Stimulated activated naive CD4-positive, alpha-beta T cell (primary cell): ENCODE measurements around the gene PGP.
A peak's percentile ranks its signal among the peaks of the same experiment; 100 is the strongest.

Experiments used
- DNase-seq, 6 experiments: peaks; one replicate each; lab custom pipeline; 2025; lab: John Stamatoyannopoulos, UW

Gene PGP

DNA sequence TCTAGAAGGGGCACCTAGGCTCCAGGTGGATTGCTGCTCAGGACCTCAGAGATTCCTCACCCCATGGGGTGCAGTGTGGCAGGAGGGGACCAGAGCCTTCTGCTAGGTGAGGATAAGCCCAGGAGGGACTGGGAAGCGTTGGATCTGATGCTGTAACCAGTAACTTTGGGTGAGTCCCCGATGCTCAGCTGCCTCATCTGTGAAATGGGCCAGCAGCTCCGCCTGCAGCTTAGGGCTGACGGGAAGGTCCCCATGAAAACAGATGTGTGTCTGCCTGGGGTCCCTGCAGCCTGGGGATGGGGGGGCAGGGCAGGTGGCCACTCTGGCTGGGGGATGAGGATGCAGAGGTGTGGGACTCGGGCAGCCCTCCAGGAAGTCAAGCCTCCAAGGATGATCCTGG, 15.5 kb downstream of the PGP start:
- DNase-seq = no peak

GRCh38 chr16:2198283-2198682, 16.4 kb downstream of the PGP start:
- DNase-seq = no peak

- DNase-seq = no peak
These were observed 16.9 kb downstream of the PGP start for GRCh38 chr16:2197765-2198164.

- DNase-seq = no peak
These were observed 17.6 kb downstream of the PGP start for GRCh38 chr16:2196981-2197511.

GRCh38 chr16:2196162-2196980, 18.3 kb downstream of the PGP start, which contains the start of gene CASKIN1:
Gene CASKIN1 (minus strand): TSS chr16:2196605. CDS start chr16:2196432, 173 bp downstream.
- DNase-seq = peak in 1 of 6 experiments; percentile 18

DNA sequence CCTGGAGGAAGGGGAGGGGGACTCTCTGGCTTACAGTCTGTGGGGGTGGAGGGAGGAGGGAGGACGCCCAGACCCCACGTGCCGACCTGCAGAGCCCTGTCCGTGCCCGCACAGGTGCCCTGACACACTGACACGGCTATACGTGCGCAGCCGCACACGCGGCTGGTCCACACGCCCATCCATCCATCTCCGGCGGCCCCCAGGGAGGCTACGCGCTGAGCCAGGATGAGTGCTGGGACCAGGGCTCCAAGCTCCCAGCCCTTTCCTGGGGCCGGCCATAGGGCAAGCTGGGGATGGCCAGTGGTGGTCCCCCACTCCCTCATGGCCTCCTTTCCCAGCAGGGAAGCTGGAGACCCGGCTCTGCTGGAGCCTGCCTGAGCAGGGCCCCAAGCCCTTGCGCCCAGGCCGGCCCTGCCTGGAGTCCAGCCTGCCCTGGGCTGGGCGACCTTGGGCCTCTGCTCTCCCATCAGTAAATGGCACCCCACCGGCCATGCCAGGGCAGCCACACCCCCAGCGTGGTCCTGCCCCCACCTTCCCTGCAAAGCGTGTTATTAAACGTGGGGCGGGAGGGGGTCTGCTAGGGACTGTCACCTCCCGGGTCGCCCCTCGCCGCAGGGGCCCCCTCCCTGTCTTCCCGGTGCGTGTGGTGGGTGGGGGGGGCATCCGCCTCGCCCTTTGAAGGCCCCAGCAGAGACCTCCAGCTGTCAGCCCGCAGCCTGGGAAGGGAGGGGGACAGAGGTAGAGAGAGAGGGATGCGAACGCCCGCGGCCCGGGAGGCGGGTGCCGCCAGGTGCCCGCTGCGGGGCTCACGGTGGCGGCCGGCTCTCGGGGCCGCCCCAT, 19.1 kb downstream of the PGP start:
- DNase-seq = peak in 1 of 6 experiments; percentile 39

- DNase-seq = peak; percentile 28 to 60 (median 34)
These were observed 19.8 kb downstream of the PGP start for GRCh38 chr16:2194852-2195321.

DNA sequence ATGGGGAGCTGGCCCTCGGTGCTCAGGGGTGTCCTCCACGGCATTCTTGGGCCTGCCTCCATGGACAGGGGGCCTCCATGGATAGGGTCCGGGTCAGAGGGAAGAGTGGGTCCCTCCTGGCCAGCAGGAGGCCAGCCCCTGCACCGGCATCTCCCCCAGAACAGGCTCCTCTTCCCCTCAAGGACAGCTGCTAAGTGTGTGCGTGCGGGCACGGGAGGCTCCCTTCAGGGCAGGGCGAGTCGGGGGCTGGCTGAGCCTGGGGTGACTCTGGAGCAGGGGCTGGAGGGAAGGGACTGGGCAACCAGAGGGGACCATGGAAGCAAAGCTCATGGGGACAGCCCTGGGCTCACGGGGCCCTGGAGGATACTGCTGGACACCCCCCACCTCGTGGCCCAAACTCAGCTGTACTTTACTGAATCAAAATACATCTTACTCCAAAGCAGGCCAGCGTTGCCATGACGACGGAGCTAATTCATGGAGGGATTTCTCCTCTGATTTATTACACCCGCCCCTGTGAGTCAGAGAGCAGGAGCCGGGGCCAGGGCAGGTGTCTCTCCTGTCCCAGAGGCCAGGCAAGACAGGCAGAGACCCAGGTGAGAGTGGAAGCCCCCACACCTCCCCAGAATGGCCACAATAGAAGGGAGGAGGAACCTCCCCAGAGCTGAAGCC, 20.3 kb downstream of the PGP start:
- no peak for DNase-seq

DNA sequence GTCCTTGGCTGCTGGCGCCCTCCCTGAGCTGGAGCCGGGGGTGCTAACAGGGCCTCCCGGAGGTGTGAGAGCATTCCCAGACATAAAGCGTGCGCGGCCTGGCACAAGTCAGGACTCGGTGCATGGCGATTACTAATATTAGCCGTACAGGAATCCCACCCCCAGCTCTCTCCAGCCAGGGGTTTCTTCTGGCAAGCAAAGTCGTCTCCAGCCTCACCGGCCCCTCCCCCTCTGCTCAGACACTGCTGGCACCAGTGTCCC, 23.3 kb downstream of the PGP start:
- no peak for DNase-seq

DNA sequence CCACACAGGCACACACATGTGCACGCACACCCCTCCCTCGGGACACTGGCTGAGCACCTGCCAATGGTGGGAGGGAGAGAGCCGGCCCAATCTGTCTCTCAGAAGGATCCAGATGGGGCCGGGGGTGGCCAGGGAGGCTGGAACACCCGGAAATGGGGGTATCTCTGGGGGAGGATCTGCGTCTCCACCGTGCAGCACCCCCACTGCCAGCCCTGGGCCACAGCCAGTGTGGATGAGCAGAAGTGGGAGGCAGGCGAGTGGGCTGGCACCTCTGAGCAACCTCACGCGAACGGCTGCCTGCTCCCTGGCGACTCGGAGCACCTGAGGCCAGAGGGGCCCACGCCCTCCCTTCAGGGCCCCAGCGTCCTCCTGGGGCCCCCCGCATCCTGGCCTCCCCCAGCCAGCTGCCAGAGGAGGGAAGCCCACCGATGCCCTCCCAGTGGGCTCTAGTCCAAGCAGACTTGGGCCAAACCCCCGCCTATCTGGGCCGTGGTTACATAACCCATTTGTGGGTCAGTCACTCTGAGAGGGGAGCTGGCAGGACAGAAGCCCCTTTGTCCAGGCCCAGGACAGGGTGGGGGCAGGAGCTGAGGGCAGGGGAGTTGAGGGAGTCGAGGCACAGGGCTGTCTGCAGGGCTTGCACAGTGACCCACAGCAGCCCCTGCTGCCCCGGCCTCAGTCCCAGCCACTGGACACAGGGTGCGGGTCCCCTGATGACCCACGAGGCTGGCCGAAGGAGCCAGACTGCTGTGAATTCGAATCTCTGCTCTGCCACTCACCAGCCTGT, 23.8 kb downstream of the PGP start:
- DNase-seq = no peak

DNA sequence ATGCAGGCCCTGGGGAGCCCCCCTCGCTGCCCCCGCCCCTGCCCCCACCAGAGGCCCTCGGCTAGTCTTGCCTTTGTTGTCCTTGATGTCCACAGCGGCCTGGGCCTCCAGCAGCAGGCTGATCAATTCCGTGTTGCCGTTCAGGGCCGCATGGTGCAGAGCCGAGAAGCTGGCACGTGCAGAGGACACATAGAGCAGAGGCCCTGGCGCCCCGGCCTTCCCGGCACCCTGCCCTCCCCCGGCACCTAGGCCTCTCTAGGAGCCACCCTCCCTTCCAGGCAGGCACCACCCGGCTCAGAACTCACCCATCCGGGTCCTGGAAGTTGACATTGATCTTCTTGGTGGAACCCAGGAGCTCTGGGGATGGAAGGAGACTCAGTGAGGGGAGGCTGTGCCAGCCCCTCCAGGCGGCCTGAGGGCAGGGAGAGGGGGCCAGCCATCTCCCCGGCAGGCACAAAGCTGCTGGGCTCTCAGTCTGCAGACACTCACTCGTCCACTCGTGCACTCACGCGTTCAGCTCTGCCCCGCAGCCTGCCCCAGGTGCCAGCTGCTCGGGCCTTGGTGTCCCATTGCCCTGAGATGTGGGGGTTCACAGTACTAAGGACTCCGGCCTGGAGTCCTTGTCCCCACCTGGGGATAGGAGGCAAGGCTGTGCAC, 24.5 kb downstream of the PGP start:
- DNase-seq = no peak

DNA sequence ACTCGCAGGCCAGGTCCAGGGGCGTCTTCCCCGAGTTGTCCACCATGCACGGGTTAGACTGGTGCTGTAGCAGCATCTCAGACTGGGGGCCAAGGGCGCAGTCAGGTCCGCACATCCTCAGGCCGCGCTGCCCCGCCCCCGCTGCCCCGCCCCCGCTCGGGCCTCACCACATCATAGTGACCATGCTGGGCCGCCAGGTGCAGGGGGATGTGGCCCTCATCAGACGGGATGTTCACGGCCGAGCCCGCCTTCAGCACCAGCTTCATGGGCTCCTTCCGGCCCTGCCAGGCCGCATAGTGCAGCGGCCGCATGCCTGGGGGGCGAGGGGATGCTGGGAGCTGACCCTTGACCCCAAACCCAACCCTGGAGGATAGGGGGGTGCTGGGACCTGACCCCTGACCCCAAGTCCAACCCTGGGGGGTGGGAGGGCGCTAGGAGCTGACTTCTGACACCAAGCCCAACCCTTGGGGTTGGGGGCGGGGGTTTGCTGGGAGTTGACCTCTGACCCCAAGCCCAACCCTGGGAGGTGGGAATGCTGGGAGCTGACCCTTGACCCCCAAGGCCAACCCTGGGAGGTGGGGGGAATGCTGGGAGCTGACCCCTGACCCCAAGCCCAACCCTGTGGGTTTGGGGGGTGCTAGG, 25.3 kb downstream of the PGP start:
- DNase-seq = no peak

DNA sequence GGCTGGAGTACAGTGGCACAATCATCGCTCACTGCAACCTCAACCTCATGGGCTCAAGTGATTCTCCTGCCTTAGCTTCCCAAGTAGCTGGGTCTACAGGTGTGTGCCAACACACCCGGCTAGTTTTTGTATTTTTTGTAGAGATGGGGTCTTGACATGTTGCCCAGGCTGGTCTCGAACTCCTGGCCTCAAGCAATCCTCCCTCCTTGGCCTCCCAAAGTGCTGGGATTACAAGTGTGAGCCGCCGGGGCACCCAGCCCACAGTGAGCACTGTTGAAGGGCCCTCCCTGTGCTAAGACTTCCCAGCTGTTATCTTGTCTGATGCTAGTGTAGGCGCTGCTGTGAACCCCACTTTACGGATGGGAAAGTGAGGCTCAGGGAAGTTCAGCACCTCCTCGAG, 26.2 kb downstream of the PGP start:
- no peak for DNase-seq

GRCh38 chr16:2187212-2187611, 27.4 kb downstream of the PGP start:
- DNase-seq = no peak

GRCh38 chr16:2186505-2186904, 28.1 kb downstream of the PGP start:
- no peak for DNase-seq

- DNase-seq = no peak
These were observed 28.6 kb downstream of the PGP start for GRCh38 chr16:2186064-2186463.

- no peak for DNase-seq
These were observed 29.7 kb downstream of the PGP start for GRCh38 chr16:2184962-2185361.

DNA sequence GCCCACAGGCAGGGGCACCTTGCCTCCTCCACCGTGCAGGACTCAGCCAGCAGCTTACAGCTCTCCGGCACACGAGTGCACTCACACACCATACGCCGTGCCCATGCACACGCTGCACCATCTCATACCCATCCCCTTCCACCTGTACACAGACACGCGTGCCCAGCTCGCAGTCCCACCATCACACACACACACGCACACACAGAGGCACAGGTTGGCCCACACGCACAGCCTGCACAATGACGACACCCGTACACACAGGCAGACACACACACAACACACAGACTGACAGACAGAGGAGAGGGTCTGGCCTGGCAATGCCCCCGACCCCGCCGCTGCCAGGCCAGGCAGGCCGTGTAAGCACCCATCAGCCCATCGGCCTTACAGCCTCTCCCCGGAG, 30.3 kb downstream of the PGP start:
- DNase-seq = no peak

DNA sequence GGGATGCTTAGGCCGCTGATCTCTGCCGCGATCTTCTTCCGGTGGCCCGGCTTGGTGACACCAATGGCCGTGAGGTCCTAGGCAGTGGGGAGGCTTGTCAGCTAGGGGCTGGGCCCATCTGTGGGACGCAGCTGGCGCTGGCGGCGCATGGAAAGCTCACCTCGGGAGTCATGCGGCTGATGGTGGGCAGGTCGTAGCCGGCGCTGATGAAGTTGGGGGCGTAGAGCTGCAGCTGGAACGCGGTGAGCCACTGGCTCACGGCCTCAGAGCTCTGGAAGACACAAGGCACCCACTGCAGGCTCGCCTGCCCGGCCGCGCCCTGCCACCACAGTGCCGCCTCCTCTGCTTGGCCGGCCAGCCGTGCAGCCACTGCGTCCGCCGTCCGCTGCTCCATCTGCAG, 31.0 kb downstream of the PGP start:
- DNase-seq = peak in 1 of 6 experiments; percentile 5

- no peak for DNase-seq
These were observed 32.7 kb downstream of the PGP start for GRCh38 chr16:2181952-2182351.
